ENCODE data around the gene DDO.

DNA sequence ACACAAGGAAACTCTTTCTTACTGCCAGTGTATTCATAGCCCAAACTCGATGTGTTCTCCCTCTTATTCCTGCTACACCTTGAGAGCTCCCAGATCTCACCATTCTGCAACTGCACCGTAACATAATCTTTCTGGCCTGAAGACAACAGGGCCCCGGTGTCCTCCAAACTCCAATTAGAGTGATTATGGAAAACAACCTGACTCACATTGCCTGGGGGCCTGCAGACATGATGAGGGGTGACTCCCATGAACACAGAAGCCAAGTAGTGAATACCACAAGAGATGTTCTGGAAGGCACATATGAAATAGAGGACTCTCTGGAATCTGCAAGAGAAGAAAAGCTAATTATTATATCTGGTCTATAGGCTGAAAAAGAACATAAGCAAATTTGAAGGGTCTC is 41.3 kb upstream of the DDO start:
- TF ChIP-seq POLR2AphosphoS5 (IDR thresholded peaks at IDR 0.05): no peak
- TF ChIP-seq SMC3 (conservative IDR thresholded peaks at IDR 0.05; ENCODE audit: poor library complexity): no peak
- no peak for TF ChIP-seq CTCF (IDR thresholded peaks at IDR 0.05; ENCODE audit: poor library complexity, severe bottlenecking)
- TF ChIP-seq EP300 (conservative IDR thresholded peaks at IDR 0.05; ENCODE audit: poor library complexity, severe bottlenecking): no peak
- no peak for TF ChIP-seq EZH2 (IDR thresholded peaks at IDR 0.05; ENCODE audit: borderline replicate concordance, insufficient read depth, low read length, poor library complexity, severe bottlenecking)
- no peak for TF ChIP-seq REST (IDR thresholded peaks at IDR 0.05; ENCODE audit: borderline replicate concordance)

All from neural cell (in vitro differentiated cells).